IMR-90 (cell line): ENCODE measurements around the gene CD82. TPM values are rescaled to one million over a fixed set of nuclear protein-coding genes. Genes with fewer than 3 reads are reported as not detected.

ENCODE experiments used
- ATAC-seq: fragments of 200-7000 bp; cut with Tn5 transposase; 2 replicates; pipeline ENCODE4 v1.9.1; 2020; ENCODE audit warnings: low read depth, mild to moderate bottlenecking, moderate library complexity
- BruUV-seq: library from RNA; stranded (reverse); fragments of 400-500 nt; replicated peaks from 2 replicates; lab custom pipeline; 2021; lab: Mats Ljungman, UMichigan
- CTCF ChIA-PET: fragments of 300-600 bp; formaldehyde crosslinking; extraction: SDS; loops from one replicate; lab custom pipeline; 2021; ENCODE audit warnings: antibody characterized with exemption; lab: Yijun Ruan, JAX
- POLR2A ChIA-PET: fragments of 300-600 bp; sonication (Branson Sonifier 250); formaldehyde crosslinking; loops from one replicate; lab custom pipeline; 2022; ENCODE audit warnings: antibody characterized with exemption; ENCODE audit not compliant: unreplicated experiment; lab: Charles Lee
- DNase-seq: peaks from one replicate; pipeline ENCODE4 v3.0.0; 2013
- H2AFZ ChIP-seq: replicated peaks from 2 replicates; pipeline ENCODE3; 2013; ENCODE audit warnings: low read length, mild to moderate bottlenecking; ENCODE audit not compliant: poor library complexity
- H2AK5ac ChIP-seq: 2 replicates; pipeline ENCODE4 v1.6.1; 2013; ENCODE audit warnings: low read depth, low read length, inconsistent platforms
- H2AK9ac ChIP-seq: replicated peaks from 2 replicates; pipeline ENCODE3; 2013; ENCODE audit warnings: mild to moderate bottlenecking, low read depth, low read length, moderate library complexity; ENCODE audit not compliant: poor library complexity
- H2BK120ac ChIP-seq: 2 replicates; pipeline ENCODE4 v1.6.1; 2013; ENCODE audit warnings: low read depth, low read length, inconsistent platforms
- H2BK15ac ChIP-seq: 3 replicates; pipeline ENCODE4 v1.6.1; 2013; ENCODE audit warnings: low read depth, low read length, inconsistent platforms
- H2BK20ac ChIP-seq: 2 replicates; pipeline ENCODE4 v1.6.1; 2013; ENCODE audit warnings: low read depth, mild to moderate bottlenecking, inconsistent platforms, low read length, moderate library complexity
- H2BK5ac ChIP-seq: 2 replicates; pipeline ENCODE4 v1.6.1; 2013; ENCODE audit warnings: mild to moderate bottlenecking, low read depth, low read length, inconsistent platforms; ENCODE audit not compliant: poor library complexity, severe bottlenecking
- H3K14ac ChIP-seq: replicated peaks from 2 replicates; pipeline ENCODE4 v1.6.1; 2013; ENCODE audit warnings: low read depth, low read length, inconsistent platforms
- H3K18ac ChIP-seq: 2 replicates; pipeline ENCODE4 v1.6.1; 2013; ENCODE audit warnings: low read depth, low read length, control low read depth
- H3K23ac ChIP-seq: 2 replicates; pipeline ENCODE4 v1.6.1; 2013; ENCODE audit warnings: low read depth, low read length, inconsistent platforms
- H3K27ac ChIP-seq: 2 replicates; pipeline ENCODE4 v1.5.1; 2013; ENCODE audit warnings: mild to moderate bottlenecking, control low read depth, low read length; ENCODE audit not compliant: insufficient read depth
- H3K27me3 ChIP-seq: 2 replicates; pipeline ENCODE4 v1.6.1; 2013; ENCODE audit warnings: low read length; ENCODE audit not compliant: control insufficient read depth, insufficient read depth
- H3K36me3 ChIP-seq: 2 replicates; pipeline ENCODE4 v1.6.1; 2013; ENCODE audit warnings: low read length, mixed read lengths; ENCODE audit not compliant: control insufficient read depth, insufficient read depth
- H3K4ac ChIP-seq: 2 replicates; pipeline ENCODE4 v1.6.1; 2013; ENCODE audit warnings: low read depth, low read length, inconsistent platforms
- H3K4me1 ChIP-seq: 2 replicates; pipeline ENCODE4 v1.6.1; 2013; ENCODE audit warnings: low read length, mixed read lengths; ENCODE audit not compliant: control insufficient read depth, insufficient read depth
- H3K4me2 ChIP-seq: 2 replicates; pipeline ENCODE4 v1.6.1; 2013; ENCODE audit warnings: low read depth, mild to moderate bottlenecking, control low read depth, low read length, moderate library complexity
- H3K4me3 ChIP-seq: 2 replicates; pipeline ENCODE4 v1.5.1; 2013; ENCODE audit warnings: low read depth, mild to moderate bottlenecking, control low read depth, low read length, moderate library complexity; ENCODE audit not compliant: insufficient read depth
- H3K56ac ChIP-seq: 2 replicates; pipeline ENCODE4 v1.6.1; 2013; ENCODE audit warnings: low read length, inconsistent platforms; ENCODE audit not compliant: insufficient read depth; ENCODE audit errors: extremely low read depth
- H3K79me1 ChIP-seq, 2 experiments: 2 replicates each; pipeline ENCODE4 v1.6.1; 2013; ENCODE audit warnings: low read length in 2 of 2, inconsistent platforms in 1 of 2, low read depth in 1 of 2
- H3K9ac ChIP-seq: 2 replicates; pipeline ENCODE4 v1.6.1; 2013; ENCODE audit warnings: low read depth, low read length, control low read depth
- H3K9me1 ChIP-seq: 2 replicates; pipeline ENCODE4 v1.6.1; 2013; ENCODE audit warnings: low read length, inconsistent platforms; ENCODE audit not compliant: insufficient read depth
- H3K9me3 ChIP-seq: 2 replicates; pipeline ENCODE4 v1.6.1; 2013; ENCODE audit warnings: low read length; ENCODE audit not compliant: control insufficient read depth, insufficient read depth
- H4K20me1 ChIP-seq: 2 replicates; pipeline ENCODE4 v1.6.1; 2013; ENCODE audit warnings: low read length, inconsistent platforms; ENCODE audit not compliant: insufficient read depth
- H4K5ac ChIP-seq: 2 replicates; pipeline ENCODE4 v1.6.1; 2013; ENCODE audit warnings: mild to moderate bottlenecking, low read depth, low read length, control low read depth
- H4K8ac ChIP-seq, 2 experiments: 2 replicates each; pipeline ENCODE4 v1.6.1; 2013; ENCODE audit warnings: low read depth in 2 of 2, low read length in 2 of 2, control low read depth in 1 of 2, inconsistent platforms in 1 of 2
- H4K91ac ChIP-seq: 2 replicates; pipeline ENCODE4 v1.6.1; 2013; ENCODE audit warnings: low read depth, low read length, inconsistent platforms; ENCODE audit not compliant: insufficient read depth
- BHLHE40 ChIP-seq: fragments of 150-350 bp; IDR thresholded peaks from 2 replicates; pipeline ENCODE4 v1.6.1; 2016; ENCODE audit warnings: mild to moderate bottlenecking, low read depth, low read length
- CHD1 ChIP-seq: IDR thresholded peaks from 2 replicates; pipeline ENCODE4 v1.6.1; 2012; ENCODE audit warnings: low read depth, low read length, improper control_type of control experiment
- ELK1 ChIP-seq: fragments of 150-350 bp; IDR thresholded peaks from 2 replicates; pipeline ENCODE4 v1.6.1; 2016; ENCODE audit warnings: low read depth, mild to moderate bottlenecking, low read length, moderate library complexity, borderline replicate concordance
- FOS ChIP-seq: fragments of 150-350 bp; IDR thresholded peaks from 2 replicates; pipeline ENCODE4 v1.6.1; 2016; ENCODE audit warnings: low read depth, low read length
- MAFK ChIP-seq: IDR thresholded peaks from 2 replicates; pipeline ENCODE4 v1.6.1; 2012; ENCODE audit warnings: low read depth, low read length, improper control_type of control experiment
- MAZ ChIP-seq: IDR thresholded peaks from 2 replicates; pipeline ENCODE4 v1.6.1; 2012; ENCODE audit warnings: low read depth, mild to moderate bottlenecking, low read length, improper control_type of control experiment, moderate library complexity, borderline replicate concordance
- MXI1 ChIP-seq: IDR thresholded peaks from 2 replicates; pipeline ENCODE4 v1.6.1; 2012; ENCODE audit warnings: low read depth, mild to moderate bottlenecking, low read length, moderate library complexity, borderline replicate concordance
- NFE2L2 ChIP-seq: fragments of 150-350 bp; IDR thresholded peaks from 2 replicates; pipeline ENCODE4 v1.6.1; 2016; ENCODE audit warnings: low read depth, mild to moderate bottlenecking, low read length
- RAD21 ChIP-seq: IDR thresholded peaks from 2 replicates; pipeline ENCODE4 v1.6.1; 2012; ENCODE audit warnings: low read length, improper control_type of control experiment
- RFX5 ChIP-seq: IDR thresholded peaks from 2 replicates; pipeline ENCODE4 v1.8.0; 2012; ENCODE audit warnings: low read depth, mild to moderate bottlenecking, low read length, moderate library complexity
- SMC3 ChIP-seq: fragments of 150-350 bp; IDR thresholded peaks from 2 replicates; pipeline ENCODE4 v1.6.1; 2016; ENCODE audit warnings: low read depth, mild to moderate bottlenecking, antibody characterized with exemption, low read length, moderate library complexity
- WGBS, 2 experiments: methylation state at CpG; one replicate each; pipeline versions ENCODE4 v1.1.5 to v1.1.7; 2013; ENCODE audit warnings: missing lambda C conversion rate in 2 of 2; ENCODE audit not compliant: insufficient read length in 1 of 2; ENCODE audit errors: extremely low coverage in 2 of 2; 5-methylcytosine and 5-hydroxymethylcytosine counted together
- dilution Hi-C: fragments of 300-500 bp; cut with HindIII; formaldehyde crosslinking; loops from one replicate; pipeline ENCODE4 v1.14.3; 2018; ENCODE audit warnings: low sequenced_read_pairs; ENCODE audit not compliant: unreplicated experiment
- in situ Hi-C: fragments of 300-500 bp; cut with MboI; formaldehyde crosslinking; loops from 3 replicates; pipeline ENCODE4 v1.14.3; 2019; ENCODE audit warnings: low sequenced_read_pairs, inconsistent platforms, mixed read lengths
- intact Hi-C: fragments of 100-400 bp; cut with micrococcal nuclease; formaldehyde crosslinking; loops from 2 replicates; pipeline ENCODE4 v1.10.0; 2022
- polyA plus RNA-seq, 3 experiments: library from polyadenylated mRNA; depleted of rRNA; stranded (reverse); fragments of >200 nt; gene quantifications; 2 replicates each; pipeline ENCODE4 v1.2.3, GENCODE V29; 2012; ENCODE audit warnings: low replicate concordance in 1 of 3
- total RNA-seq: library from RNA; depleted of rRNA; stranded (reverse); fragments of >200 nt; gene quantifications from 2 replicates; pipeline ENCODE4 v1.2.3, GENCODE V29; 2012
- TF ChIP-seq, protein P1 (sequence below): fragments of 150-350 bp; IDR thresholded peaks from 2 replicates; pipeline ENCODE4 v1.6.1; 2017; ENCODE audit warnings: mild to moderate bottlenecking, antibody characterized with exemption, low read length, low read depth

CD82 gene
- total and polyA plus RNA-seq, 2 of the 4 experiments (the other 2 are of a cell fraction), result 32.8 to 49.4 TPM

GRCh38 chr11:44590769-44591168 is 25.3 kb downstream of the CD82 start:
- ATAC-seq, result no peak
- dilution Hi-C loops, result no loop called here
- POLR2A ChIA-PET, result no interaction called here

More at GRCh38 chr11:44590769-44591168, 25.3 kb downstream of the CD82 start:
- CTCF ChIA-PET, result no interaction called here
- 53% methylated on average over 3 of the region's 6 CpGs; no CpG with 5 or more reads in 1 of the 2 experiments for WGBS, 2 experiments
- H3K9ac ChIP-seq, result no peak overlapping the region
- peak overlapping the region; percentile 20 for H2AK9ac ChIP-seq
- H3K18ac ChIP-seq, result peak overlapping the region; percentile 40; the same call in 1 of the 2 replicates
- H3K9me1 ChIP-seq, result peaks cover 21% of the 10 kb centered on the region
- H4K5ac ChIP-seq, result no peak overlapping the region
- no peak overlapping the region for H3K4me3 ChIP-seq
- no peak overlapping the region for H3K4me2 ChIP-seq
- H3K79me1 ChIP-seq, result peaks cover 0 to 15% of the 10 kb centered on the region in 2 experiments; a peak in 1 of 4 replicates
- peak overlapping the region; percentile 50 for H4K91ac ChIP-seq
- peak overlapping the region; percentile 19; the same call in 1 of the 2 replicates for H3K14ac ChIP-seq
- peak overlapping the region; percentile 26 to 68; a peak in 2 of 4 replicates for H4K8ac ChIP-seq
- H2BK20ac ChIP-seq, result peak overlapping the region; percentile 50; the same call in 1 of the 2 replicates
- no TSS peak for BruUV-seq
- H2AK5ac ChIP-seq, result peak overlapping the region; percentile 88
- TF ChIP-seq RFX5 (no peak), BHLHE40 (no peak), MXI1 (no peak), NFE2L2 (no peak), ELK1 (no peak), SMC3 (no peak), MAZ (no peak), MAFK (no peak), CHD1 (no peak), RAD21 (no peak), FOS (no peak)
- TF ChIP-seq, protein P1, sequence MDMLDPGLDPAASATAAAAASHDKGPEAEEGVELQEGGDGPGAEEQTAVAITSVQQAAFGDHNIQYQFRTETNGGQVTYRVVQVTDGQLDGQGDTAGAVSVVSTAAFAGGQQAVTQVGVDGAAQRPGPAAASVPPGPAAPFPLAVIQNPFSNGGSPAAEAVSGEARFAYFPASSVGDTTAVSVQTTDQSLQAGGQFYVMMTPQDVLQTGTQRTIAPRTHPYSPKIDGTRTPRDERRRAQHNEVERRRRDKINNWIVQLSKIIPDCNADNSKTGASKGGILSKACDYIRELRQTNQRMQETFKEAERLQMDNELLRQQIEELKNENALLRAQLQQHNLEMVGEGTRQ, result no peak
- no peak overlapping the region for H3K56ac ChIP-seq
- DNase-seq, result no peak
- H3K4me1 ChIP-seq, result peaks cover 29% of the 10 kb centered on the region
- no peak overlapping the region for H2AFZ ChIP-seq
- no peaks in the 10 kb centered on the region for H3K9me3 ChIP-seq
- H2BK120ac ChIP-seq, result peak overlapping the region; percentile 63
- peak overlapping the region; percentile 75; the same call in 1 of the 3 replicates for H2BK15ac ChIP-seq
- H3K27ac ChIP-seq, result peak overlapping the region; percentile 13; the same call in 1 of the 2 replicates
- in situ Hi-C loops (no loop called here), intact Hi-C loops (no loop called here)
- H4K20me1 ChIP-seq, result no peaks in the 10 kb centered on the region
- peak overlapping the region; percentile 75 for H3K4ac ChIP-seq
- H3K36me3 ChIP-seq, result peaks cover 10% of the 10 kb centered on the region; the same call in 1 of the 2 replicates
- H3K23ac ChIP-seq, result 0 out of 2 replicates have a peak overlapping the region, but pooled peaks have one; percentile 38
- no peaks in the 10 kb centered on the region for H3K27me3 ChIP-seq
- no peak overlapping the region for H2BK5ac ChIP-seq
